ENCODE data around the gene RPL39. TPM values are rescaled to one million over a fixed set of nuclear protein-coding genes. Genes with fewer than 3 reads are reported as not detected.
A peak's percentile ranks its signal among the peaks of the same experiment; 100 is the strongest.
"Not testable (repeated sequence)": the region's sequence is repeated elsewhere in the genome, so short reads cannot be mapped to it uniquely, and the experiment has no call there.

The RPL39 gene
- polyA plus RNA-seq, 3 donors = 1,908 to 2,198 (median 1,931) TPM

DNA sequence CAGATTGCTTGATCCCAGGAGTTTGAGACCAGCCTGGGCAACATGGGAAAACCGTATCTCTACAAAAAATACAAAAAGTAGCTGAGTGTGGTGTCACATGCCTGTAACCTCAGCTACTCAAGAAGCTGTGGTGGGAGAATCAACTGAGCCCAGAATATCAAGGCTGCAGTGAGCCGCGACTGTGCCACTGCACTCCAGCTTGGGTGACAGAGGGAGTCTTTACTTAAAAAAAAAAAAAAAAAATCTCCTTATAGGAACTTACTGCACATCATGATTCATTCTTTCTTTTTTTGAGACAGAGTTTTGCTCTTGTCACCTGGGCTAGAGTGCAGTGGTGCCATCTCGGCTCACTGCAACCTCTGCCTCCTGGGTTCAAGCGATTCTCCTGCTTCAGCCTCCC, 37.0 kb upstream of the RPL39 start:
- Histone ChIP-seq H3K79me2 (ENCODE audit: insufficient read depth, low read length) (no peaks in the 10 kb centered on the region), H3K4me2 (replicated peaks; ENCODE audit: extremely low read depth, low read length, poor library complexity, severe bottlenecking) (no peak overlapping the region), H4K20me1 (ENCODE audit: insufficient read depth, low read length) (no peaks in the 10 kb centered on the region), H3K4me3 (replicated peaks in 1 of 3; ENCODE audit: low read depth in 2 of 3, low read length in 3 of 3) (no peak overlapping the region), H3K9ac (ENCODE audit: insufficient read depth, low read length, poor library complexity, severe bottlenecking) (no peak overlapping the region), H2AFZ (ENCODE audit: insufficient read depth, low read depth, low read length, poor library complexity, severe bottlenecking) (no peak overlapping the region), H3K27me3 (ENCODE audit: control insufficient read depth in 2 of 2, insufficient read depth in 2 of 2, low read length in 2 of 2) (no peaks in the 10 kb centered on the region), H3K4me1 (ENCODE audit: control insufficient read depth in 1 of 2, insufficient read depth in 2 of 2, low read length in 2 of 2) (no peaks in the 10 kb centered on the region), H3K36me3 (replicated peaks in 1 of 2; ENCODE audit: control insufficient read depth in 1 of 2, insufficient read depth in 2 of 2, low read length in 2 of 2) (peaks cover 11 to 38% of the 10 kb centered on the region in 2 donors), H3K9me3 (replicated peaks in 1 of 2; ENCODE audit: control insufficient read depth in 1 of 2, insufficient read depth in 1 of 2, low read length in 2 of 2) (no peaks in the 10 kb centered on the region), H3K27ac (ENCODE audit: low read depth in 1 of 2, low read length in 2 of 2) (no peak overlapping the region)
- TF ChIP-seq, protein P1, sequence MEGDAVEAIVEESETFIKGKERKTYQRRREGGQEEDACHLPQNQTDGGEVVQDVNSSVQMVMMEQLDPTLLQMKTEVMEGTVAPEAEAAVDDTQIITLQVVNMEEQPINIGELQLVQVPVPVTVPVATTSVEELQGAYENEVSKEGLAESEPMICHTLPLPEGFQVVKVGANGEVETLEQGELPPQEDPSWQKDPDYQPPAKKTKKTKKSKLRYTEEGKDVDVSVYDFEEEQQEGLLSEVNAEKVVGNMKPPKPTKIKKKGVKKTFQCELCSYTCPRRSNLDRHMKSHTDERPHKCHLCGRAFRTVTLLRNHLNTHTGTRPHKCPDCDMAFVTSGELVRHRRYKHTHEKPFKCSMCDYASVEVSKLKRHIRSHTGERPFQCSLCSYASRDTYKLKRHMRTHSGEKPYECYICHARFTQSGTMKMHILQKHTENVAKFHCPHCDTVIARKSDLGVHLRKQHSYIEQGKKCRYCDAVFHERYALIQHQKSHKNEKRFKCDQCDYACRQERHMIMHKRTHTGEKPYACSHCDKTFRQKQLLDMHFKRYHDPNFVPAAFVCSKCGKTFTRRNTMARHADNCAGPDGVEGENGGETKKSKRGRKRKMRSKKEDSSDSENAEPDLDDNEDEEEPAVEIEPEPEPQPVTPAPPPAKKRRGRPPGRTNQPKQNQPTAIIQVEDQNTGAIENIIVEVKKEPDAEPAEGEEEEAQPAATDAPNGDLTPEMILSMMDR (IDR thresholded peaks at IDR 0.05) = no peak
- intact Hi-C loops (cut with micrococcal nuclease) = no loop called here
- H3K27ac Mint-ChIP-seq = peak overlapping the region in 1 of 7 donors; percentile 41
- peaks cover 24 to 36% of the 10 kb centered on the region in 2 donors for H3K36me3 Mint-ChIP-seq
- no peaks in the 10 kb centered on the region for H3K9me3 Mint-ChIP-seq
- H3K4me1 Mint-ChIP-seq = peaks cover 2% of the 10 kb centered on the region
- H3K27me3 Mint-ChIP-seq (ENCODE audit: low read depth in 3 of 3) = peaks cover 0 to 6% (median 0%) of the 10 kb centered on the region in 3 donors
- WGBS (ENCODE audit: insufficient coverage) = no CpG with 5 or more reads among the region's 5 CpGs
- no peak for DNase-seq
- H3K4me3 Mint-ChIP-seq = no peak overlapping the region

DNA sequence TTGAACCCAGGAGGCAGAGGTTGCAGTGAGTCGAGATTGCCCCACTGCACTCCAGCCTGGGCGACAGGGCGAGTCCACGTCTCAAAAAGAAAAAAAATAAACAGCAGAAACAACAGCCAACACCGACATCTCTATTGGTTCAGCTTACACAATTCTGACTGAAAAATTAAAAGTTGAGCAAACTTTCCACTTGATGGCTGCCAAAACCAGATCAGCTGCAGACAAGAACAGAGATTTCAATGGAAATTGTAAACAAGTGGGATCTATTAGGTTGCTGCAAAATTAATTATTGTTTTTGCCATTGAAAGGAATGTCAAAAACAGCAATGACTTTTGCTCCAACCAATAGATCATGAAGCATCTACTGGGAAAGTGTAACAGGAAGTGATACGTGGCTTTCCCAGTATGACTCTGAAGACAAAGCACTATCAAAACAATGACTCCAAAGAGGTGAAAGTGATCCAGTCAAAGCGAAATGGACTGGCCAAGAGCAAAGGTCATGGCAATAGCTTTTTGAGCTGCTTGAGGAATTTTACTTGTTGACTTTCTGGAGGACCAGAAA, 35.0 kb upstream of the RPL39 start:
- no CpG with 5 or more reads among the region's 7 CpGs for WGBS (ENCODE audit: insufficient coverage)

DNA sequence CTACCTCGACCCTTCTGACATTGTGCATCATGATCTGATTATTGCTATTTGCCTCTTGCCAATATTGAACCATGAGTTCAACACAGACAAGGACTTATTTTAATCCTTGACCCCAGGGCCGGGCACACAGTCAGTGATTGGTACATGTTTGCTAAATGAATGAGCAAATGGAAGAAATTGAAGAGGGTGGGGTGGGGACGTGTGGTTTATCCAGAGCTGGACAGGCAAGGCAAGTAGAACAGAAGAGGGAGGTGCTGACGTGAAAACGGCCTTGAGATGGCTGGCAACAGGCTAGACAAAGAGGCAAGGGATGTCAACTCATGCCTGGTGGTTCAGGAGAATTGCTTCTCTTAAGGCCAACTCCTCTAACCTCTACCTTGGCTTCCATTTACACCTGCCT, 32.8 kb upstream of the RPL39 start:
- H3K4me1 ChIP-seq (ENCODE audit: control insufficient read depth in 1 of 2, insufficient read depth in 2 of 2, low read length in 2 of 2); H3K4me1 Mint-ChIP-seq; H3K79me2 ChIP-seq (ENCODE audit: insufficient read depth, low read length); H3K9ac ChIP-seq (ENCODE audit: insufficient read depth, low read length, poor library complexity, severe bottlenecking); H3K4me3 ChIP-seq (replicated peaks in 1 of 3; ENCODE audit: low read depth in 2 of 3, low read length in 3 of 3); H3K9me3 Mint-ChIP-seq; H3K27me3 ChIP-seq (ENCODE audit: control insufficient read depth in 2 of 2, insufficient read depth in 2 of 2, low read length in 2 of 2); H3K27ac Mint-ChIP-seq; H3K4me3 Mint-ChIP-seq; H4K20me1 ChIP-seq (ENCODE audit: insufficient read depth, low read length); H3K27ac ChIP-seq (ENCODE audit: low read depth in 1 of 2, low read length in 2 of 2); H2AFZ ChIP-seq (ENCODE audit: insufficient read depth, low read depth, low read length, poor library complexity, severe bottlenecking); H3K9me3 ChIP-seq (replicated peaks in 1 of 2; ENCODE audit: control insufficient read depth in 1 of 2, insufficient read depth in 1 of 2, low read length in 2 of 2); H3K36me3 Mint-ChIP-seq; intact Hi-C loops (cut with micrococcal nuclease); H3K4me2 ChIP-seq (replicated peaks; ENCODE audit: extremely low read depth, low read length, poor library complexity, severe bottlenecking); DNase-seq; H3K27me3 Mint-ChIP-seq (ENCODE audit: low read depth in 3 of 3); H3K36me3 ChIP-seq (replicated peaks in 1 of 2; ENCODE audit: control insufficient read depth in 1 of 2, insufficient read depth in 2 of 2, low read length in 2 of 2): not testable (repeated sequence)
- WGBS (ENCODE audit: insufficient coverage) = no CpG with 5 or more reads among the region's 5 CpGs

More for the DNA sequence above, 35.0 kb upstream of the RPL39 start:
- TF ChIP-seq, protein P1 (IDR thresholded peaks at IDR 0.05) = no peak
- H3K4me2 ChIP-seq (replicated peaks; ENCODE audit: extremely low read depth, low read length, poor library complexity, severe bottlenecking) = no peak overlapping the region
- no peaks in the 10 kb centered on the region for H3K9me3 ChIP-seq (replicated peaks in 1 of 2; ENCODE audit: control insufficient read depth in 1 of 2, insufficient read depth in 1 of 2, low read length in 2 of 2)
- no peaks in the 10 kb centered on the region for H3K4me1 ChIP-seq (ENCODE audit: control insufficient read depth in 1 of 2, insufficient read depth in 2 of 2, low read length in 2 of 2)
- H4K20me1 ChIP-seq (ENCODE audit: insufficient read depth, low read length) = no peaks in the 10 kb centered on the region
- H3K4me3 ChIP-seq (replicated peaks in 1 of 3; ENCODE audit: low read depth in 2 of 3, low read length in 3 of 3) = no peak overlapping the region
- no peaks in the 10 kb centered on the region for H3K27me3 ChIP-seq (ENCODE audit: control insufficient read depth in 2 of 2, insufficient read depth in 2 of 2, low read length in 2 of 2)
- Mint-ChIP-seq H3K36me3 (peaks cover 20 to 25% of the 10 kb centered on the region in 2 donors), H3K27ac (peak overlapping the region in 1 of 7 donors; percentile 52), H3K4me1 (peaks cover 4% of the 10 kb centered on the region), H3K27me3 (ENCODE audit: low read depth in 3 of 3) (peaks cover 0 to 6% (median 0%) of the 10 kb centered on the region in 3 donors), H3K4me3 (no peak overlapping the region), H3K9me3 (no peaks in the 10 kb centered on the region)
- no peak for DNase-seq
- no peak overlapping the region for H3K9ac ChIP-seq (ENCODE audit: insufficient read depth, low read length, poor library complexity, severe bottlenecking)
- intact Hi-C loops (cut with micrococcal nuclease) = no loop called here
- no peaks in the 10 kb centered on the region for H3K79me2 ChIP-seq (ENCODE audit: insufficient read depth, low read length)
- no peak overlapping the region for H2AFZ ChIP-seq (ENCODE audit: insufficient read depth, low read depth, low read length, poor library complexity, severe bottlenecking)
- peaks cover 2 to 21% of the 10 kb centered on the region in 2 donors for H3K36me3 ChIP-seq (replicated peaks in 1 of 2; ENCODE audit: control insufficient read depth in 1 of 2, insufficient read depth in 2 of 2, low read length in 2 of 2)
- H3K27ac ChIP-seq (ENCODE audit: low read depth in 1 of 2, low read length in 2 of 2) = no peak overlapping the region
